Small intestine (tissue), 7 donors: ENCODE measurements around the gene MALRD1. TPM values are rescaled to one million over a fixed set of nuclear protein-coding genes. Genes with fewer than 3 reads are reported as not detected.
A peak's percentile ranks its signal among the peaks of the same experiment; 100 is the strongest.

ENCODE experiments used
- DNase-seq, 2 donors: peaks; one replicate each; pipeline versions ENCODE4 v3.0.0 to v3.0.0-alpha.2; 2013
- FAIRE-seq: peaks from 2 replicates; lab custom pipeline; 2012; peaks lifted over from hg19 to GRCh38; lab: Jason Lieb, UNC
- H3K27ac ChIP-seq, 3 donors: one replicate each; pipeline ENCODE4 v1.5.1; 2013; ENCODE audit warnings: low read length in 2 of 3, mild to moderate bottlenecking in 2 of 3, control low read depth in 1 of 3, inconsistent platforms in 1 of 3, low read depth in 1 of 3, moderate library complexity in 1 of 3
- H3K27me3 ChIP-seq, 3 donors: one replicate each; pipeline ENCODE4 v1.6.1; 2013; ENCODE audit warnings: low read length in 3 of 3, inconsistent platforms in 1 of 3; ENCODE audit not compliant: control insufficient read depth in 3 of 3, insufficient read depth in 3 of 3
- H3K36me3 ChIP-seq, 3 donors: one replicate each; pipeline ENCODE4 v1.6.1; 2013; ENCODE audit warnings: low read length in 3 of 3, inconsistent platforms in 1 of 3, low read depth in 1 of 3, mild to moderate bottlenecking in 1 of 3, moderate library complexity in 1 of 3; ENCODE audit not compliant: control insufficient read depth in 3 of 3, insufficient read depth in 2 of 3
- H3K4me1 ChIP-seq, 3 donors: one replicate each; pipeline ENCODE4 v1.6.1; 2013; ENCODE audit warnings: low read length in 2 of 3, inconsistent platforms in 1 of 3, low read depth in 1 of 3, mild to moderate bottlenecking in 1 of 3, moderate library complexity in 1 of 3; ENCODE audit not compliant: control insufficient read depth in 3 of 3, insufficient read depth in 2 of 3
- H3K4me3 ChIP-seq, 3 donors: one replicate each; pipeline ENCODE4 v1.5.1; 2013; ENCODE audit warnings: low read length in 3 of 3, control low read depth in 1 of 3, inconsistent platforms in 1 of 3, low read depth in 1 of 3, mild to moderate bottlenecking in 1 of 3, moderate library complexity in 1 of 3
- H3K9me3 ChIP-seq, 2 donors: one replicate each; pipeline ENCODE4 v1.6.1; 2013; ENCODE audit warnings: low read depth in 1 of 2, low read length in 1 of 2; ENCODE audit not compliant: control insufficient read depth in 2 of 2, insufficient read depth in 1 of 2
- WGBS, 3 donors: extraction: QIAGEN DNeasy Blood & Tissue Kit; methylation state at CpG; one replicate each; pipeline ENCODE4 v1.1.7; 2013; 5-methylcytosine and 5-hydroxymethylcytosine counted together
- polyA plus RNA-seq, 4 donors: library from polyadenylated mRNA; stranded (reverse) in 3 of 4; unstranded in 1 of 4; fragments of 200-250 nt in 3 of 4; fragments of 120-200 nt in 1 of 4; gene quantifications; one replicate each; pipeline versions ENCODE4 v1.2.1 to v1.2.3, GENCODE V29; 2013
- donor health status: healthy with polysubstance abuse.
- donor health status: control.
- donor health status: control.
- donor health status: Bipolar disorder and iron deficiency.
- donor health status: healthy.

Gene MALRD1
- polyA plus RNA-seq, 4 donors, result 21.2 to 201 (median 35.0) TPM

- DNase-seq (peak; percentile 26 to 27), FAIRE-seq (no peak)
- no peaks in the 10 kb centered on the region for H3K9me3 ChIP-seq
- no peak overlapping the region for H3K27ac ChIP-seq
- peaks cover 0 to 2% (median 1%) of the 10 kb centered on the region in 3 donors for H3K36me3 ChIP-seq
- no peaks in the 10 kb centered on the region for H3K27me3 ChIP-seq
- H3K4me3 ChIP-seq, result no peak overlapping the region
- H3K4me1 ChIP-seq, result no peaks in the 10 kb centered on the region
Observed at GRCh38 chr10:19412531-19412930, 363.9 kb downstream of the MALRD1 start.

GRCh38 chr10:19416164-19416563, 367.6 kb downstream of the MALRD1 start:
- Histone ChIP-seq H3K4me3 (no peak overlapping the region), H3K9me3 (no peaks in the 10 kb centered on the region), H3K27ac (no peak overlapping the region), H3K36me3 (peaks cover 0 to 2% (median 0%) of the 10 kb centered on the region in 3 donors), H3K27me3 (no peaks in the 10 kb centered on the region), H3K4me1 (no peaks in the 10 kb centered on the region)
- no peak for FAIRE-seq
- 15 to 44% (median 27%) methylated on average over 1 of the region's 1 CpG for WGBS, 3 donors
- peak in 1 of 2 donors; percentile 21 for DNase-seq

DNA sequence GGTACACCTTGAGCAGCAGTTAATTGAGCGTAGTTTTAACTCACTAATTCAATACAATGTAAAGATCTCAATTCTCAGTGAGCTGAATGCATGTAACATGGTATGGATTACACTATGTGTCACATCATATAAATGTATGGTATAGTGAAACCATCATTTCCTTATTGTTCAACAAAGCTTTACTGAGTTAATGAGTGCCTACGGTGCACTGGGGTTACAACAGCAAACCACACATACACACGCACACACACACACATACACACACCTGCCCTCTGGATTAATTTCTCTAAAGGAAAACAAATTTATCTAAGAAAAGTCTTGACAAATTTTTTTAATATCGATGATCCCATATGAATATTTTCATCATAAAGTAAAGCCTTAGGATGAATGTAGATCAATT, 369.1 kb downstream of the MALRD1 start:
- WGBS, 3 donors, result 74 to 81% (median 78%) methylated on average over 4 of the region's 4 CpGs

DNA sequence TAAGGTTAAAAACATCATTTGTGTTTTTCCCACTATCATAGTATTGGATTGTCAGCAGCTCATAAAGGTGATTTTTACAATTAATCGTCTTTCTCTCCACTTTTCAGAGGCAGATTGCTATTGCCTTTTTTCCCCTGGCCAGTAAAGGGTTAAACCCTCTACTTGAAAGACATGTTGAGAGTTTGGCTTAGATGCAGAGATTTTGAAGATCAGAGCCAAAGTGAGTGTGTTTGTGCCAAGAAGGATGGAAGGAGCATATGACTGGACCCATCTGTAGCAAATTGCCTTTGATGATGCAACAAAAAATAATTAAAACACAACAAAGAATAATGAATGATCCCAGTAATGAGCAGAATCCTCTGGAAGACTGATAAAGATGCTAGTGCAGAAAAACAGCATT, 373.1 kb downstream of the MALRD1 start:
- H3K27ac ChIP-seq, result no peak overlapping the region
- no peaks in the 10 kb centered on the region for H3K4me1 ChIP-seq
- H3K36me3 ChIP-seq, result peaks cover 0 to 2% (median 0%) of the 10 kb centered on the region in 3 donors
- DNase-seq (no peak), FAIRE-seq (no peak)
- no peaks in the 10 kb centered on the region for H3K27me3 ChIP-seq
- 52 to 88% (median 84%) methylated on average over 1 of the region's 1 CpG for WGBS, 3 donors
- H3K9me3 ChIP-seq, result no peaks in the 10 kb centered on the region
- no peak overlapping the region for H3K4me3 ChIP-seq

More for the DNA sequence above, 369.1 kb downstream of the MALRD1 start:
- H3K9me3 ChIP-seq, result no peaks in the 10 kb centered on the region
- no peaks in the 10 kb centered on the region for H3K4me1 ChIP-seq
- H3K36me3 ChIP-seq, result peaks cover 0 to 2% (median 0%) of the 10 kb centered on the region in 3 donors
- H3K4me3 ChIP-seq, result no peak overlapping the region
- DNase-seq (peak in 1 of 2 donors; percentile 56), FAIRE-seq (no peak)
- H3K27ac ChIP-seq, result no peak overlapping the region
- H3K27me3 ChIP-seq, result no peaks in the 10 kb centered on the region

GRCh38 chr10:19426034-19426433, 377.4 kb downstream of the MALRD1 start:
- Histone ChIP-seq H3K4me1 (no peaks in the 10 kb centered on the region), H3K36me3 (no peaks in the 10 kb centered on the region), H3K4me3 (no peak overlapping the region), H3K9me3 (no peaks in the 10 kb centered on the region), H3K27ac (no peak overlapping the region), H3K27me3 (no peaks in the 10 kb centered on the region)
- FAIRE-seq (no peak), DNase-seq (no peak)

DNA sequence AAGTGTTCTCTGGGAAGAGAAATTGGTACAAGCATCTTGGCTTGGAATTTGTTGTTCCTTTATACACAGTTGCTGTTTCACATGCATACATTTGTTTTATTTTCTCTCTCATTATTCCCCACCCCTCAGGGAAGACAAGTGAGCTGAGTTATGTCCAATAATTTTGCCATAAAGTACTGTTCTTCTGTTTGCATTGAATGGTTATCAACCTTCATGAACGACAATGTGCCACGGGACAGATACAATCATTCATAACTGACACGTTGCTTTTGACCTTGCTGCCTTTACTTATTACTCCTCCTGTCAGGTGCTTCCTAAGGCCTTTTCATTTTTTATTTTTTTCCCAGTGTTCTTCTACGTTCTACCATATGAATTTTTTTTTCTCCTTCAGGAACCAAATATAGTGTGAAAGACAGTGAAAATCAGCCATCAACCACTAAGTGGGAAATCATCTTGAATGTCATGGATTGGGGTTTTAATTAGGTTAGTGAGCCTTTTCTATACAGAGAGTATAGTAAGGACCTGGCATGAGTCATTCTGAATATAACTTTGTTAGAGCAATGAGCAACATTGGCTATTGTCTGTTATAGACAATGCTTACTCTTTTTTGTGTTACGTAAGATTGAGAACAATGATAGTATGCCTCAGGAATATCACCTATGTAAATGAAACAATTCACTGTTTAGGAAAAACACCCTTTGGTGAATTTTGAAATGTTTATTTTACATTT, 383.2 kb downstream of the MALRD1 start:
- Histone ChIP-seq H3K9me3 (no peaks in the 10 kb centered on the region), H3K27me3 (no peaks in the 10 kb centered on the region), H3K27ac (no peak overlapping the region), H3K36me3 (no peaks in the 10 kb centered on the region), H3K4me1 (no peaks in the 10 kb centered on the region), H3K4me3 (no peak overlapping the region)
- 65 to 74% (median 65%) methylated on average over 5 of the region's 5 CpGs for whole genome bisulfite sequencing, 3 donors
- DNase-seq, result no peak
- no peak for FAIRE-seq

DNA sequence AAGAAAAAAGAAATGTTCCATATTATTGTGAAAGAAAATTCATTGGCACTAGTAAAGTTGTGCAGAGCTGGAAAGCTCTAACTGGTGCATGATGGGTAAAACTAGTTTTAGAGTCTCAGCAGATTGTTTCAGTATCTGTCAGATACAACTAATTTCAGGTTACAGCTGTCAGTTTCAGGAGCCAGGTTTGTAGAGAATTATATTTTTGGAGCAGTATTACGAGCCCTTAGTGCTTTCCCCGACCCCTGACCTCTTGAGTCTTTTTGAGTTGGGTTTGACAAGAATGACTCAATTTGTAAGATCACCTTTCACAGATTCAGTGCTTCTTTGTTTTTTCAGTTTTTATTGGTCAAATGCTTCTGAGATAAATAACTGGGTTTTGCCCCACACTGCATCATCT, 401.3 kb downstream of the MALRD1 start:
- no peaks in the 10 kb centered on the region for H3K4me1 ChIP-seq
- 75 to 93% (median 89%) methylated on average over 2 of the region's 2 CpGs for WGBS, 3 donors
- no peak overlapping the region for H3K27ac ChIP-seq
- H3K9me3 ChIP-seq, result peaks cover 0 to 11% of the 10 kb centered on the region in 2 donors
- no peaks in the 10 kb centered on the region for H3K27me3 ChIP-seq
- no peak for DNase-seq
- peaks cover 0 to 14% (median 3%) of the 10 kb centered on the region in 3 donors for H3K36me3 ChIP-seq
- no peak overlapping the region for H3K4me3 ChIP-seq
- no peak for FAIRE-seq

DNA sequence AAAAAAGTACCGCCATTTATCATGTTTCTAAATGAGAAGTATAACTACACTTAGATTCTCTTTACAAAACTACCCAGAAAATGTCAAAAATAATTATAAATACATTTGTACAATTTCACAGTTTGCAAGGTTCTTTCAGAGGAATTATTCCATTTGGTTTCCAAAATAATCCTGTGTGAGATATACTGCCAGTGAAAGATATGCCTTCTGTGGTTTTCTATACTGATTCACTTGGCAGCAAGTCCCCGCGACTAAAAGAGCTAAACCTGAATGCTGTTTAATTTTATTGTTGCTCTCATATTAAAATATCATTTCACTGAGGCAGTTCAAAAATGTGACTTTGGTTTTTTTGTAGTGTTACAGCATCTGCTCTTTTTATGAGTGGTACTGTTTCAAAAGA, 402.8 kb downstream of the MALRD1 start:
- H3K36me3 ChIP-seq, result peaks cover 0 to 6% (median 3%) of the 10 kb centered on the region in 3 donors
- DNase-seq (no peak), FAIRE-seq (no peak)
- 80 to 89% (median 81%) methylated on average over 3 of the region's 3 CpGs for WGBS, 3 donors
- no peaks in the 10 kb centered on the region for H3K4me1 ChIP-seq
- H3K27me3 ChIP-seq, result no peaks in the 10 kb centered on the region
- no peak overlapping the region for H3K27ac ChIP-seq
- no peak overlapping the region for H3K4me3 ChIP-seq
- H3K9me3 ChIP-seq, result no peaks in the 10 kb centered on the region

- DNase-seq (no peak), FAIRE-seq (no peak)
Observed at GRCh38 chr10:19451937-19452336, 403.3 kb downstream of the MALRD1 start.

More at GRCh38 chr10:19451937-19452336, 403.3 kb downstream of the MALRD1 start:
- Histone ChIP-seq H3K4me1 (no peaks in the 10 kb centered on the region), H3K36me3 (peaks cover 0 to 6% (median 3%) of the 10 kb centered on the region in 3 donors), H3K4me3 (no peak overlapping the region), H3K27ac (no peak overlapping the region), H3K27me3 (no peaks in the 10 kb centered on the region), H3K9me3 (no peaks in the 10 kb centered on the region)
- 89 to 100% (median 93%) methylated on average over 2 of the region's 2 CpGs for WGBS, 3 donors
